H1 (cell line): ENCODE measurements around the gene AMOTL2. TPM values are rescaled to one million over a fixed set of nuclear protein-coding genes. Genes with fewer than 3 reads are reported as not detected.

Experiments used
- BRCA1 ChIP-seq: IDR thresholded peaks from 2 replicates; pipeline ENCODE4 v1.6.1; 2012; ENCODE audit warnings: low read depth, low read length, improper control_type of control experiment
- CTBP2 ChIP-seq: IDR thresholded peaks from 2 replicates; pipeline ENCODE4 v1.7.0; 2011; ENCODE audit warnings: borderline replicate concordance, mild to moderate bottlenecking, moderate library complexity, mixed read lengths, low read length; ENCODE audit not compliant: insufficient read depth, insufficient read length
- polyA plus RNA-seq, 7 experiments: library from polyadenylated mRNA; depleted of rRNA in 3 of 7; stranded (reverse) in 5 of 7; unstranded in 2 of 7; fragments of >200 nt in 5 of 7; fragments of 200-250 nt in 2 of 7; gene quantifications; 1 replicate in 5 of 7; 2 replicates in 1 of 7; 4 replicates in 1 of 7; pipeline versions ENCODE4 v1.2.1 to v1.2.3, GENCODE V29; 2011 to 2013; ENCODE audit warnings: missing spikeins in 2 of 7, mixed read lengths in 2 of 7
- total RNA-seq: library from RNA; stranded (reverse); fragmentation: NEBNext Ultra II Directional; extraction: Animal tissue kit (Norgen Biotek cat#: 25700); gene quantifications from 2 replicates; pipeline ENCODE4 v1.2.1, GENCODE V29; 2021

The AMOTL2 gene
- total and polyA plus RNA-seq, 2 of the 8 experiments (the other 6 are each of a cell fraction or from before 2014, with no cell fraction given) = 19.0 to 63.7 TPM

- TF ChIP-seq CTBP2 (no peak), BRCA1 (no peak)
These were observed 14.7 kb upstream of the AMOTL2 start (continued) for GRCh38 chr3:134388788-134389485.
